CD4-positive, alpha-beta T cell treated with Interleukin-2 at 100 ng/mL for 4 hours (primary cell): Measurements from ENCODE around the gene NR5A1.

ENCODE experiments used
- DNase-seq: peaks from one replicate; pipeline ENCODE4 v3.0.0-alpha.2; 2020; ENCODE audit warnings: low spot score

NR5A1 gene

DNA sequence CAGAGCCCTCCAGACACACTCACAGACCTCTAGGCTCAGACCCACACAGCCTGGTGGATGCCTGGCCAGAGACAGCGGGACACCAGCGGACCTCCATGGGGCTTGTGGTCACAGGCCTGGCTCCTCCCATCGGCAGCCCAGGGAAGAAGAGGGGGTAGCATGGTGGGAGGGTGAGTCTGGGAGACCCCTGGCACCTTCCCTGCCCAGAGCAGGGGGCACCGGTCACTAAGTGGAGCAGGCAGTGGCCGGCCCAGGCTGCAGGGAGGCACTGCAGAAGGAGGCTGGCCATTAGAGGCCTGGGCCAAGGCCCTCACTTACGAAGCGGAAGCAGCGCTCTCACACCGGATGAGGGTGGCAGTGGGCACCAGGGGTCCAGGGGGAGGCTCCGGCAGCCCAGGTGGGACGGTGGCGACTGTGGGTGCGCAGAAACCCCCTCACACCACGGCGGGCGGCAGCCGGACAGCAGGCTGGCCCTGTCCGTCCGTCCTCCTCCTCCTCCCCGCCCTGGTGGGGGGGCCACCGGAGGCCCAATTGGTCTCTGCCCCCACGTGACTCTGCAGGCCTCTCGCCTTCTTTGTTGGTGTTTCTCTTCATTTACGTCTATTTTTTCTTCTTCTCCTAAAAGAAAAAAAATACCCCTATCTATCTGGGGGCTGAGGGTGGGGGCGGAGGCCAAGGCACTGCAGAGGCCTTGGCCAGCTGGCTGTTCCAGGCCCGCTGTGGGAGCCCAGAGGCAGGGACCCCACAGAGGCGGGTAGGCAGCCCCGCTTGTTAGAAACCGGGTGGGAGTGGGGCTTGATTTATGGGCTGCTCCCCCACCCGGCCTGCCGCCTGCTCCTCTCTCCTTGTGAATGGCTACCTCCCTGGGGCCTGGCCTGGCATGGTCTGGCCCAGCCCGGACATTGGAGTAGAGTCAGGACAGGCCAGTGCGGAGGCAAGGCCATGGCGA, at the start of gene NR5A1:
Gene NR5A1, minus strand, starts transcription at position 469 of the 949 bp plus-strand sequence. CDS start 4,004 bp downstream, outside the sequence.
- no peak for DNase-seq

DNA sequence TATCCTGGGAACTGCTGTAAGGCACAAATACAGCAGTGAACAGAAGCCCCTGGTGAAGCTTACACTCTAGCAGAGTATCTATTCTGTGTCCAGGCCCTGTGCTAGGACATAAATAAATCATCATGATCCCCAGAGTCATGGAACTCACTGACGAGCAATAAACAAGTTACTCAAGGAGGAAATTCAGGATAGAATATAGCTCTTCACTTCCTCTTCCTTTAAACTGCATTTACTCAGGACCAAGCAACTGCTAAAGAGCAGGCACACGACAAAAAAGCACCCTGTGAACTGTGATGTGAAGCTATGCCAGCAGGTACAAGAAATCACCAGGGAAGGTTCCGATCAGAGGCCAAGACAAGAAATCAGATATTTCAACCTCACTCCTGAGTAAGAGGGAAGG, 47.8 kb upstream of the NR5A1 start:
- no peak for DNase-seq

DNA sequence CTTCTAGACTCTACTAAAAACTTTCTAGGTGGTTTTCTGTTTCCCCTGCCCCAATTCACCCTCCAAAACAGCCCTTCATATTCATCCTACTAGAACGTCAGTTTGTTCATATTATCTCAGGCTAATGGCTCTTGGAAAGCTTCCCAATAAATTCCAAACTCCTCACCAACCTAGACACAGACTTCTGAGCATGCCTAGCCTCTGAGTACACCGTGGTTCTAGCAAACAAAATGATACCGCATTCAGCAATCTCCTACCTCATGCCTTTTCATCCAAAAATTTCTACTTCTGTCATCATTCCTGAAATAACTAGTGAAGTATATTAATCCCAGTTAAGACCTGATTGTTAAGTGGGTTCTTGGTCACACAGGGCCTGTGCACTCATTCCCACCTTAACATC, 46.5 kb upstream of the NR5A1 start:
- DNase-seq, result no peak

DNA sequence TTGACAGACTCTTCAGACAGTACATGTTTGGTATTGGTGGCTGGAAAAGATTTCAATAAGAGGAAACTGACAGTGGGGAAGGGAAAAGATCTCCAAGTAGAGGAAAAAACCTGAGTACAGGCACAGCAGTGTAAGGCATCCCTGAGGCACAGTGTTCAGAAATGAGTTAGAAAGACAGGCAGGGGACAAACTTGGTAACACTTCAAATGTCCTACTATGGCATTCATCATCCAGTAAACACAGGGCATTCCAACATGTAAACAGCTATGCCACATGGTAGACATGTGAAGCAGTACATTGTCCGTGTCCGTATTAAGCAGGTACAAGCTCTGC, 45.0 kb upstream of the NR5A1 start:
- DNase-seq, result no peak

DNA sequence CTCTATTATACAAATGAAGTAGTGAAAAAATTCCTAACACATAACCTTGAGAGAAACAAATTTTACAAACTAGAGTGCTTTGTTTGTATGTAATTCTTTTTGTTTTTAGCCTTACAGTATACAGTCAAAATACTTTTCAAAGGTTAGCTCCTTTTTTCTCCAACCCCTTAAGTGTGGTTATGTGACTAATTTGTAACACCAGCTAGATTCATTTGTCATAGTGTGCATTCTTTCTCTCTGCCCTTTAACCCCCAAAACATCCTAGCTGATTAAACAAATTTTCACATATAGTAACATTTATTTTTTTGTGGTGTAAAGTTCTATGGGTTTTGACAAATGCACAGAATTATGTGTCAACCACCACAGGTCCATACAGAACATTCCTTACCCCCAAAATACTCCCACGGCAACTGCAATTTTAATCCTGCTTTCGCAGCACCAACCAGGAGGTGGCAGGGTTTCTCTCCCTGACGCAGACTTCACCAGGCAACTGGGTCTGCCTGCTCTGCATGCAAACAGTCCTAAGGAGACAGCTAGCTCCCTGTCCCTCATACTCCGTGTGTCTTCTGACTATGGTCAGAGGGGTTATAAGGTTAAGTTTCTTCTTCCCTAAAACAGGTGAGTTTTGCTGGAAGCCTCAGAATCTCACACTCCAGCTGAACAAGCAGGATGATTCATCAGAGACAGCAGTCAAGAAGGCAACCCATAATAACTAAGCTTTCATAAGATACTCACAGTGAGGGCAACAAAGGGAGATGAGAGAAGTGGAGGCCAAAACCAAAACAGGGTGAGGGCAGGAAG, 44.5 kb upstream of the NR5A1 start:
- no peak for DNase-seq

DNA sequence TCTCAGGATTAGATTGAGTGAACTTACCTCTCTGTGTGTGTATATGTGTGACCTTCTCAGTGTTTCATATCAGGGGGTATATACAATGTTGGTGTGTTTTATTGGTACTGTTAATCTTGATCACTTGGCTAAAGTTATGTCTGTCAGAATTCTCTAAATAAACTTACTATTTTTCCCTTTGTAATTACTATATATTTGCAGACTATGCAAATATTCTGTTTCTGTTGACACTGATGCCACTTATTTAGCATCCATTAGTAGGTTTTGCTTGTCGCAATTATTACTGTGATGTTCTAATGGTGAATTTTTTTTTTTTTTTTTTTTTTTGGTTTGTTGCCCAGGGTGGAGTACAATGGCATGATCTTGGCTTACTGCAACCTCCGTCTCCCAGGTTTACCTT, 42.9 kb upstream of the NR5A1 start:
- DNase-seq, result no peak

DNA sequence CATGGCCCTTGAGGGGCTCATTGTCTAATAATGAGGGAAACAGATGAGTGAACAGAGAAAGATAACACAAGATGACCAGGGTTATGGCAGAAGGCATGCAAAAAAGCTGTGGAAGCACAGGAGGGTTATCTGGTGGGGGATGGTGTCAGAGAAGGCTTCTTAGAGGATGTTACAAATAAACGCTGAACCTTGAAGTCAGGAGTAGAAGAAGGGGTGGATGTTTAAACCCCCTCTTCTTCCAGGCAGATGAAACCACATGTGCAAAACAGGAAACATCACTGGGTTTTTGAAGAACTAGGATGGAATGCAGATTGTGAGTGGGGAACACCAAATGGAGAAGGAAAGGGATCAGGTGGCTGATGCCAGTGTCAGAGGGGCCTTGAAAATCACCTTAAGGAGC, 41.8 kb upstream of the NR5A1 start:
- DNase-seq, result no peak

DNA sequence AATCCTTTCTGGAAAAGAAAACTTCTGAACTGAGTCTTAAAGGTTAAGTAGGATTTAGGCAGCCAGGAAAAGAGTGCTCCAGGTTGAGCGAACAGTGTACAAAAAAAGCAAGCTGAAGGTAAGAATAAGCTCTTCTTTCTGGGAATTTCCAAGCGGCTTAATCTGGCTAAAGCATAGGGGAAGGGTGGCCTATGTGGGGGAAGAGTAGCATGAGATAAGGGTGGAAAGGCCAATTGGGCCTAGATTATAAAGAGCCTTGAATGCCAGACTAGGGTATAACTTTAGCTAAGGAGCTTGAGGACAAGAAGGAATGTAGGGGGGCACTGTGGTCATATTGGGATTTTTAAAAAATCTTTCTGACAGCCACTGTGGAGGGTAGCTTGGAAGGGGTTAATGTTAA, 37.3 kb upstream of the NR5A1 start:
- no peak for DNase-seq

DNA sequence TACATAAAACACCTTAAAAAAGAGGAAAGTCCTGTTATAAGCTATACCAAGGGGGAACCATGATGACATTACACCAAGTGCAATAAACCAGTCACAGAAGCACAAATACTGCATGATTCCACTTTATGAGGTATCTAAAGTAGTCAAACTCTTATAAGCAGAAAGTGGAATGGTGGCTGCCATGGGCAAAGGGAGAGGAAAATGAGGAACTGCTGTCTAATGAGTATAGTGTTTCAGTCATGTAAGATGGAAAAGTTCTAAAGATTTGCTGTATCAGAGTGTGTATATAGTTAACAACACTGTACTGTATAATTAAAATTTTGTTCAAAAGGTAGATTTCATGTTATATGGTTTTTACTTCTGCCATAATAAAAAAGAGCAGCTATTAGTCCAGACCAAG, 34.6 kb upstream of the NR5A1 start:
- no peak for DNase-seq

DNA sequence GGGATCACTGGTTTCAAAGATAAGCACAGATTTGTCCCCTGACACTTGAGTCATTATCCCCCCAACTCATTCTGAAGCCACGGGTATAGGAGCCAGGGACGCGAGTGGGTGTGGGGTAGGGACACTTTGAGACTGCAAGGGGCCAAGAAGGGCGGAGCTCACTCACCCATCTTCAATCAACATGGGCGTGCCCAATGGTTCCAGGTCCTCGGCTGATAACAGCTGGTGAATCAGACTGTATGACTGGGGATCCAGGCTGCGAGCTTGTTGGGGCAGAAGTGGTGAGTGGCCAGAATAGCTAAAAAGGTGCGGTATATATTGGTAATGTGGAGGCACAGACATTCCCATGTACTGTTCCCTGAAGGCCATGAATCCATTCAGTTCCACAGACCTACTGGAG, 30.7 kb upstream of the NR5A1 start:
- DNase-seq, result no peak

DNA sequence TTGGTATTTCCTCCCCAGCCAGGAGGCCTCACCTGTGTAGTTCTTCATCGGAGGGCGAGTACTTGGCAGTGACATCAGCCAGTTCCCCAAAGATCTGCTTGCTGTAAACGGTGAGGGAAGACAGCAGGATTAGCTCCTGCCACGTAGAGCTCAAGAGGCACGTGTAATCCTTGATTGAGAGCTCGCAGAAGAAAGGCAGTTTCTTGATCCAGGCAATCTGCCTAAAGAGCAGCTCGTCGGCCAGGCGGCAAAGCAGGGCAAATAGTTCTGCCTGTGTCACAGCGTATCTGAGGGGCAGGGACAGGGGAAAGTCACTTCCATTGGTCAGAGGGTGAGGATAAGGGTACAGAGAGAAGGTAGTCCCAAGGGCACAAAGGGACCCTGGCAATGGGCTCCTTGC, 28.6 kb upstream of the NR5A1 start:
- DNase-seq, result no peak

DNA sequence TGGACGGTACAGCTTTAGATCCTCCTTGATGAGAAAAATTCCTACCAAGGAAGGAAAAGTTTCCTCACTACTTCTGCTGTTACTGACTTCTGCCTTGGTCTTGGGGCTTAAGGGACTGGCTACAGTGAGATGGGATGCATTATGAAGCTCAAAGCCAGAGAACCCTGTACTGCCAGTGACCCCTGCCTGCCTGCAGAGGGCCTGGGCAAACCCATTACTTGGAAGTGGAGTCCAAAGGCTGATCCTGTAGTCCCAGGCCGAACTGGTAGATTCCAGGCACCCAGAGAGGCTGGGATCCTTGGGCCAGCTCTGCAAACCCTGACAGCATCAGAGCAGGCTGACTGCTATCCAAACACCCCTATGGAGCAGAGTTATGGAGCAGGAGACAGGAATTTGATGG, 25.7 kb upstream of the NR5A1 start:
- no peak for DNase-seq

DNA sequence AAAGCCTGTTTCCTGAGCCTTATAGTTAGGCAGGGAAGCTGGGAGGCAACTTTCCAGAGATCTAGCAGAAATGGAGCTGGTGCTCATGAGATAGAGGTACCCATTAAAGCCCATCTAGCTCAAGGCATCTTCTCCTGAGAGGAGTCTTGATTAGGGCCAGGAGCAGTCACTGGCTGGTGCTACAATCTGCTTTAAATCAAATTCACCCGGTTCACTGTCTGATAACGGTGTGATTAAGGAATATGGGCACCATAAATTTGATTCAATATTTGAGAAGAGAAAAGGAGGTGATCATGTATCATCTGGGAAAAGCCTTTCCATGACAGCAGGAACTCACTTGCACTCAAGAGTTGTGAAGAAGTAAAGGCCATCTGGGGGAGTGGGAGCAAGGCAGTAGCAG, 23.9 kb upstream of the NR5A1 start:
- no peak for DNase-seq

DNA sequence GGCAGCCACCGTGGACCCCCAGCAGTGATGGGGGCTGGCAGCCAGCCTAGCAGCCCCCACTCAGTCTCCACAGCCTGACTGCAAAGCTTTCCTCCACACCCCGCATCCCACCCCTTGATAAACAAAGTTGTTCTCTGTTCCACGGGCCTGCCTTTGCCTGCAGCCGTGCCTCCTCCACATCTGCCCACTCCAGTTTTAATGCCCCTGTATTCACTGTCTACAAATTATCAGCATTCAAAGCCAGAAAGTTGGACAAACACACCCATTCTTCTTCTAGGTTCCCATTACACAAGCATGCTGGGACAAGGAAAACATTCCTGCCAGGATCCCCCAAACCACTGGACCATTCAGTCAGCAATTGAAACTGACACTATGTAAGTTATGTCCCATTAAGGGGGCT, 23.0 kb upstream of the NR5A1 start:
- no peak for DNase-seq

DNA sequence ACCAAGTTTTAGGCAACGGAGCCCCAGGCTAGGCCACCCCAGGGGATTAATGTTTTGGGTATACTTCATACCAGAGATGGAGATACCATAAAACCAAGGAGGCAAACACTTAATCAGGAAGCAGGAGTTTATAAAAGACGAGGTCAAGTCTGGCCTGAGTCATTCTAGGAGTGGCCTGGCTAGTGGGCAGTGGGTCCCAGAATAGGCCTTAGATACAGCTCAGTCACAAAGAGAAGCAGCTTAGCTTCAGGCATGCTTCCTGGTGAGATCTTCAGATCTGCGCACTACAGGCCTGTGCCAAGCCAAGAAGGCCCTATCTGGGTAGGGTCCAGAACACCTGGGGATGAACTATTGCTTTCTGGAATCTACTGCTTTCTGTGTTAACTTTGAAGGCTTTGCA, 20.6 kb upstream of the NR5A1 start:
- no peak for DNase-seq

DNA sequence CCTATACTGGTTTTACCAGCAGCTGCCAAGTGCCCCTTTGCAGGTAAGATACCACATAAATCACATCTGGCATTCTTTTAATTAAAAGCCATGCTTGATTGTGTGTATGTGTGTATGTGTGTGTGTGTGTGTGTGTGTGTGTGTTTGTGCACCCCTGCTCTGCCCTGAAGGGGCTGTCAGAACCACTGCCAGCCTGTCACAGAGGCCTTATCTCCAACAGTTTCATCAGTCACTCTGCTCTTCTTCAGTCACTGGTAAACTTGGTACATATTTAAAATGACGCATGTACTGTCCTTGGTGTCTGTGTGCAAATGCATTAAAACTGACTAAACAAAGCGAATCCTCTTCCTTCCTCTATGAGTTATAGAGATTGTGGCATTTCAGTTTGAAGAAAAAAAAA, 19.0 kb upstream of the NR5A1 start:
- no peak for DNase-seq

DNA sequence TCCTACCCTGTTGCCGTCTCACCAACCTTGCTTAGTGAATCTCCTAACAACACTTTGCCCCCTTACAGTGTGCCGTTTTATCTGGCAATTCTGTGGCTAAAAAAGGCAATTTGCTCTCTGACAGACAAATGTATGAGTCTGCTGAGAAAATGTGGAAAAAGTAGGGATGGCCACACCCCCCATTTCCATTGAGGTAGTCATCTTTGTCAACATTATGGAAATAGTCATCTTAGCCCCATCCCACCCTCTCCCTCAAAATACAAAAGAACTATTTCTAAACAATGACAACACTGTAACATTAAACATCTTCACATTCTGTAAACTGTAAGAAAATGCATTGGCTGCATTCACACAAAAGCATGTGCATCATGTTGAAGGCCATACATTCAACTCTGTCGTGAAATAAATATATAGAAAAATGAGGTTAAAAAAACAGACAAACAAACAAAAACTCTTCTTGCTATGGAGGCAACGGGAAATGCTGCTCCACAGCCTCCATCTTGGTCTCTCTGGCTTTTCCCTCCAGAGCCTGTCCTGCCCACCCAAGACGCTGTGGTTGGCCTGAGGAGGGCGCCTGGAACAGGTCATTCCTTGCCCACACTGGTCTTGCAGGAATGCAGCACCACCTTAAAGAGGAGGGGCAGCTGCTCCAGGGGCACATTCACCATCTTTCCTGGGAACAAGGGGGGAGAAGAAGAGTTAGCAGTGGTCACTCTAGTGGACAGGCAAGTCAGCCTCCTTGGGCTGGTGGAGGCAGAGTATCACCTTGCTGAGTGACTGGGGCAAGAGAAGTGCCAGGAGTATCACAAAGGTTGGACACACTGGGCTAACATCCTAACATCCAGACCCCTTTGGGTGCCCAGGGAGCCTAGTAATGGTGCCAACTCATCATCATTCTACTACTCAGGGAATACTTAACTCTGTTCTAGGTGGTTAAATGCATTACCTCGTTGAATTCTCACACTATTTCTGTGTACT, 15.2 kb upstream of the NR5A1 start:
- no peak for DNase-seq

DNA sequence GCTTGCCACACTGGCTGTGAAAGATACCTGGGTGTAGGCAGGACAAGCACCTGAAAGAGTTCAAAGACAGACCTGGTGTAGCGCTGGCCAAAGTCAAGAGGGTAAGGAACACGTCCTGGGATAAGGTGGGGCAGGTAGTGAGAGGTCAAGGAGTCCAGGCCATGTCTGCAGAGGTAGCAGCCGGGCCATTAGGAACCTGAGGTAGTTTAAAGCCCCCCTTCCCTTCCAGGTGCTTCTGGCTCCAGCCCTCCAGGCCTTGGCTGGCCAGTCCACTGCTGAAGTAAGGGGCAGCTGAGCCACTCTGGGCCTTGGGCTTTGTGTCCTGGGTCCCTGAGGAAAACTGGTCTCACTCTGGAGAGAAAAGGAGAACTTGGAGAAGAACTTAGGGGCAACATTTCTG, 13.9 kb upstream of the NR5A1 start:
- DNase-seq, result no peak

DNA sequence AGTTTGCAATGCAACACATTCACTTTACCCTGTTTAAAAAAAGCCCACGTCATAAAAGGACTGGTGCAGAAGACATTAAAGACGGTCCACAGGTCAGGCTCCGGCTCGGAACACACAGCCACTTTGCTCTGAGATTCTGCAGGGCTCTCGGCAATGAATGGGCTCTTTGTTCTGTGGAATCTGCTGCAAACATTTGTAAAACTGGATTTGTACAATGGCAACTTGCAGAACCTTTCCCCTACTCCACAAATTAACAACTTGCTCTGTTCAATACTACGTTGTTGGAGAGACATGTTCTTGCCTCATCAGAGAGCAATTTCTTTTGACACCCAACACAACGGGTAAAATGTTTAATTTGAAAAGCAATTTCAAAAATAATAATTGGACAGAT, 13.0 kb upstream of the NR5A1 start:
- no peak for DNase-seq

DNA sequence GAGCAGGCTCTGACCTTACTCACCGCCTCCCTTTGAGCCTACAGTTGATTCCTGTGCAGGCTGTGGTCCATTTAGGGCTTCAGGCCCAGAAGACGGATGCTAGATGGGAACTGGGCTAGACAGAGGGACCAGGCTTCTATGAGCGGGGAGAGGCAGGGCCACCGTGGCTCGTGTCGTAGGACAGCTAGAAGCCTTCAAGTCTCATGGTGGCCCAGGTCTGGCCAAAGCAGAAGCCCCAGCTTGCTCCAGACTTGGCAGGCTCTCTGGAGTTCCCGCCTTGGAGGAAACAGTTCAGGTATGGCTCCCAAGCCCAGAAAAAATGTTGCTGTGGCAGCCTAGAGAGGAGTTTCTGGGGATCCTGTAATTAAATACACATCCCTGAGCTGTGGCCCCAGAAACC, 10.9 kb upstream of the NR5A1 start:
- no peak for DNase-seq

DNA sequence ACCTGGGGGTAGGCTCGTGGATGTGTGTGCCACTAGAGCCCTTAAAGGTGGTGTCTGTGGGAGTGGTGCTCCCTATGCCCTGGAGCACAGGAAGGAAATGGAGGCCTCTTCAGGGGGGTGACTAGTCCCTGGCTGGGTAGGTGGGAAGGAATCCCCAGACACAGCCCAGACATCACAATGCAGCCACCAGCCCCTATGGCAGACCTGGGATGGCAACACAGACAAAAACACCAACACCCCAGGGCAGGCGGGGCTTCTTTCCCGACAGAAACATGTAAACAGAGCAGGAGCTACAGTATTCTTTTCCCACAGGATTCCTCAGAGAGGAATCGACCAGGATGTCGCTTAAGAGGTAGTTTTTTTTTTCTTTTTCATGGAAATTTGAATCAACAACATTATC, 10.4 kb upstream of the NR5A1 start:
- DNase-seq, result no peak

DNA sequence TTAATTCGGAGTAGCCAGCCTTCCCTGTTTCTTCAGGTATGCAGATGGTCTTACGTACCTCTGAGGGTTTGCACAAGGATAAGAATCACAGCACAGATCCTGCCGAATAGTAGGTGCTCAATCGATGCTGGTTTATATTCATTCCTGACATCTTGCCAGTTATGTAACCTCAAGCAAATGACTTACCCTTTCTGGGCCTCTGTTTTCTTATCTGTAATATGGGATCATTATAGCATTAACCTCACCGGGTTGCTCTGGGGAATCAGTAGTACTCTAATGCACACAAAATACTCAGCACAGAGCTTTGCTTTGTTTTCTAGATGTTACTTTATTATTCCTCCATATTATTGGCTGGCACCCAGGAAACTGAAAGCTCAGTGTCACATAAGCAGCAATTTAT, 7.7 kb upstream of the NR5A1 start:
- DNase-seq, result no peak
